ENCODE results near the gene UGP2. TPM values are rescaled to one million over a fixed set of nuclear protein-coding genes. Genes with fewer than 3 reads are reported as not detected.
"Not testable (repeated sequence)": the region's sequence is repeated elsewhere in the genome, so short reads cannot be mapped to it uniquely, and the experiment has no call there.

Gene UGP2
- total and polyA plus RNA-seq, 8 donors = 30.0 to 73.4 (median 50.5) TPM

GRCh38 chr2:63805412-63805811, 36.3 kb upstream of the UGP2 start:
- Histone ChIP-seq H3K36me3 (no peaks in the 10 kb centered on the region), H3K4me3 (no peak overlapping the region), H3K27ac (no peak overlapping the region), H3K9me3 (no peaks in the 10 kb centered on the region), H3K27me3 (no peaks in the 10 kb centered on the region), H3K4me1 (no peaks in the 10 kb centered on the region)
- DNase-seq (no peak), ATAC-seq (no peak), FAIRE-seq (no peak)
- no peak for TF ChIP-seq CTCF (IDR thresholded peaks at IDR 0.05)
- intact Hi-C loops (cut with DNase I) = no loop called here

GRCh38 chr2:63808036-63808435, 33.7 kb upstream of the UGP2 start:
- H3K4me1 ChIP-seq; H3K9me3 ChIP-seq; H3K36me3 ChIP-seq; DNase-seq; intact Hi-C loops (cut with DNase I); H3K4me3 ChIP-seq; H3K27ac ChIP-seq; ATAC-seq; FAIRE-seq; H3K27me3 ChIP-seq: not testable (repeated sequence)
- WGBS, 2 donors = 92 to 98% methylated on average over 2 of the region's 6 CpGs

GRCh38 chr2:63808911-63809310, 32.8 kb upstream of the UGP2 start:
- H3K27me3 ChIP-seq; intact Hi-C loops (cut with DNase I); H3K27ac ChIP-seq; H3K36me3 ChIP-seq; FAIRE-seq; H3K4me3 ChIP-seq; ATAC-seq; H3K9me3 ChIP-seq; H3K4me1 ChIP-seq: not testable (repeated sequence)
- 93 to 95% methylated on average over 18 to 29 of the region's 29 CpGs for WGBS, 2 donors
- peak in 1 of 6 donors; percentile 38 for DNase-seq

- Histone ChIP-seq H3K27me3 (no peaks in the 10 kb centered on the region), H3K36me3 (no peaks in the 10 kb centered on the region), H3K9me3 (no peaks in the 10 kb centered on the region), H3K4me3 (no peak overlapping the region), H3K4me1 (no peaks in the 10 kb centered on the region), H3K27ac (no peak overlapping the region)
- TF ChIP-seq CTCF (IDR thresholded peaks at IDR 0.05) = no peak
- DNase-seq (no peak), ATAC-seq (no peak), FAIRE-seq (no peak)
- WGBS, 2 donors = 92 to 95% methylated on average over 3 of the region's 3 CpGs
- intact Hi-C loops (cut with DNase I) = no loop called here
These were observed 30.6 kb upstream of the UGP2 start for GRCh38 chr2:63811063-63811462.

GRCh38 chr2:63811870-63812269, 29.8 kb upstream of the UGP2 start:
- FAIRE-seq; H3K36me3 ChIP-seq; H3K4me3 ChIP-seq; H3K27ac ChIP-seq; H3K27me3 ChIP-seq; H3K9me3 ChIP-seq; intact Hi-C loops (cut with DNase I); ATAC-seq; DNase-seq; H3K4me1 ChIP-seq: not testable (repeated sequence)
- 96 to 98% methylated on average over 7 of the region's 7 CpGs for WGBS, 2 donors

GRCh38 chr2:63814114-63814513, 27.6 kb upstream of the UGP2 start:
- no peak overlapping the region for H3K27ac ChIP-seq
- H3K4me3 ChIP-seq = no peak overlapping the region
- peaks cover 0 to 5% (median 0%) of the 10 kb centered on the region in 3 donors for H3K4me1 ChIP-seq
- TF ChIP-seq CTCF (IDR thresholded peaks at IDR 0.05) = no peak
- H3K9me3 ChIP-seq = no peaks in the 10 kb centered on the region
- no peaks in the 10 kb centered on the region for H3K27me3 ChIP-seq
- intact Hi-C loops (cut with DNase I) = no loop called here
- H3K36me3 ChIP-seq = no peaks in the 10 kb centered on the region
- 65 to 73% methylated on average over 1 of the region's 1 CpG for WGBS, 2 donors
- FAIRE-seq (no peak), ATAC-seq (no peak), DNase-seq (no peak)

GRCh38 chr2:63817382-63817781, 24.3 kb upstream of the UGP2 start:
- Histone ChIP-seq H3K4me3 (no peak overlapping the region), H3K4me1 (peaks cover 0 to 16% (median 10%) of the 10 kb centered on the region in 3 donors), H3K27ac (no peak overlapping the region), H3K9me3 (no peaks in the 10 kb centered on the region), H3K36me3 (no peaks in the 10 kb centered on the region), H3K27me3 (no peaks in the 10 kb centered on the region)
- WGBS, 2 donors = 50 to 71% methylated on average over 2 of the region's 2 CpGs
- no peak for FAIRE-seq
- no peak for ATAC-seq
- intact Hi-C loops (cut with DNase I) = no loop called here
- DNase-seq = no peak
- no peak for TF ChIP-seq CTCF (IDR thresholded peaks at IDR 0.05)

Measured in pancreas (tissue), 10 donors.